Stimulated activated CD4-positive, alpha-beta T cell treated with anti-CD3 and anti-CD28 coated beads, Interleukin-4, amount 100 ng/mL, for 48 hours (primary cell): Measurements from ENCODE around the gene SRSF7.
"Not testable (repeated sequence)": the region's sequence is repeated elsewhere in the genome, so short reads cannot be mapped to it uniquely, and the experiment has no call there.

Experiments
- DNase-seq, 2 donors: peaks; one replicate each; pipeline ENCODE4 v3.0.0-alpha.2; 2020; ENCODE audit warnings: low read depth in 2 of 2

The SRSF7 gene

DNA sequence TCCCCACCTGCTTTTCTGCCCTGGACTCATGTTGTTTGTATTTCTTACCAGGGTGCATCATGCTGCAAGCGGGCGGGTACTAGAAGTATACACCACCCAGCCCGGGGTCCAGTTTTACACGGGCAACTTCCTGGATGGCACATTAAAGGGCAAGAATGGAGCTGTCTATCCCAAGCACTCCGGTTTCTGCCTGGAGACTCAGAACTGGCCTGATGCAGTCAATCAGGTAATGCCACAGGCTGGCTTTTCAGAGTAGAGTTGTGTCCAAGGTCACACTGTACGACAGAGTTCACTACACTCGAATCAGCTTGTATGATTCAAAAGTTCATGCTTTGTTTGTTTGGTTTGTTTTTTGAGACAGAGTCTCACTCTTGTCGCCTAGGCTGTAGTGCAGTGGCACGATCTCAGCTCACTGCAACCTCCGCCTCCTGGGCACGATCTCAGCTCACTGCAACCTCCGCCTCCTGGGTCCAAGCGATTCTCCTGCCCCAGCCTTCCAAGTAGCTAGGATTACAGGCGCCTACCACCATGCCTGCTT is 19.4 kb downstream of the SRSF7 start:
- no peak for DNase-seq

DNA sequence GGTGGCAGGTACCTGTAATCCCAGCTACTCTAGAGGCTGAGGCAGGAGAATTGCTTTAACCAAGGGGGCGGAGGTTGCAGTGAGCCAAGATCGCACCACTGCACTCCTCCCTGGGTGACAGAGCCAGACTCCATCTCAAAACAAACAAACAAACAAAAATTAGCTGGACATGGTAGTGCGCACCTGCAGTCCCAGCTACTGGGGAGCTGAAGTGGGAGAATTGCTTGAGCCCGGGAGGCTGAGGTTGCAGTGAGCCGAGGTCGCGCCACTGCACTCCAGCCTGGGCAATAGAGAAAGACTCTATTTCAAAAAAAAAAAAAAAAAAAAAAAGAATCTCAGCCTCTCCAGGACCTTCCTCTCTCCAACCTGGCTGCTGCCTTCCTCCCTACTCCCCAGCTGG is 20.1 kb downstream of the SRSF7 start:
- no peak for DNase-seq

DNA sequence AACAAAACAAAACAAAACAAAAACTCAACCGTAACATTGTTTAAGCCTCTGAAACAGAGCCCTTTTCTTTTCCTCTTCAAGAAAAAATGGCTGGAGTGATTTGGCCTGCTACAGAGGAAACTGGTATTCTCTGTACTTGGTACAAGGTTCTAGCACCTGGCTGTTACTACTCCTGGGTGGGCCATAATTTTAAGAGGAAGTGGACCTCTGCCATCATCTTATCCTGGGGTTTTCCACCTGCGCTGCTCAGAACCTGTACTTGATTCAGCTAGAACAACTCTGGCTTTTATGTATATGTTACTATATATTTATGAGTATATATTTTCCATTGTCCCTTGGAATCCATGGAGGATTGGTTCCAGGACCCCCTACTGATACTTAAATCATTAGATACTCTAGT is 22.5 kb downstream of the SRSF7 start:
- DNase-seq: no peak

DNA sequence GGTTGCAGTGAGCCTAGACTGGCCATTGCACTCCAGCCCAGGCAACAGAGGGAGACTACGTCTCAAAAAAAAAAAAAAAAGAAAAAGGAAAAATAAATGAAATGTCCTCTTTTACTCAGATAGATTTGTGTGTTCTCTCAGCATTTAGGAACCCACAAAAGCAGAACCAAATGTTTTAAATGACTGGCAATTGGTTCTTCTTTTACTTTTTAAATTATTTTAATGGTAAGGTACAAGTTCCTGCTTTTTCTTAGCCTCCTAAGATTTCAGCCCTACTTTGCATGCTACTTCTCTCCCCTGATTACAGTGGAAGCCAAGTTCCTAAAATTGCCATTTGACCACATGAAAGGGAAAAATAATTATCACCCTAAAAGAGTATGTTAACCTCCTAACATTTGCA is 23.5 kb downstream of the SRSF7 start:
- no peak for DNase-seq

DNA sequence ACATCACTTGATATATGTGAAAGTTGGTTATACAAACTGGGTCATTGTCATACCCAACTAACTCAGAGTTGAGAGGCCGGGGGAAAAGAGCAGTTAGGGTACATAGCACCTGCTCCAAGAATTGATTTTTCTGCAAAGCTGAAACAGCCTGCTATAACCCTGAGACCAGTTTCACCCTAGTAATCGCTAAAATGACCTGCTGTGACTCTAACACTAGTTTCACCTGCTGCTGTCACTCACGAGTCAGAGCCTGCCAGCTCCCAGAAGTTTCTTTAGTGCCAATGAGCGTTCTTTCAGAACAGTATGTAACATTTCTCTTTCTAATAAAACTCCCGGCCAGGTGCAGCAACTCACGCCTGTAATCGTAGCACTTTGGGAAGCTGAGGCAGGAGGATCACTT is 28.0 kb downstream of the SRSF7 start:
- DNase-seq: no peak

DNA sequence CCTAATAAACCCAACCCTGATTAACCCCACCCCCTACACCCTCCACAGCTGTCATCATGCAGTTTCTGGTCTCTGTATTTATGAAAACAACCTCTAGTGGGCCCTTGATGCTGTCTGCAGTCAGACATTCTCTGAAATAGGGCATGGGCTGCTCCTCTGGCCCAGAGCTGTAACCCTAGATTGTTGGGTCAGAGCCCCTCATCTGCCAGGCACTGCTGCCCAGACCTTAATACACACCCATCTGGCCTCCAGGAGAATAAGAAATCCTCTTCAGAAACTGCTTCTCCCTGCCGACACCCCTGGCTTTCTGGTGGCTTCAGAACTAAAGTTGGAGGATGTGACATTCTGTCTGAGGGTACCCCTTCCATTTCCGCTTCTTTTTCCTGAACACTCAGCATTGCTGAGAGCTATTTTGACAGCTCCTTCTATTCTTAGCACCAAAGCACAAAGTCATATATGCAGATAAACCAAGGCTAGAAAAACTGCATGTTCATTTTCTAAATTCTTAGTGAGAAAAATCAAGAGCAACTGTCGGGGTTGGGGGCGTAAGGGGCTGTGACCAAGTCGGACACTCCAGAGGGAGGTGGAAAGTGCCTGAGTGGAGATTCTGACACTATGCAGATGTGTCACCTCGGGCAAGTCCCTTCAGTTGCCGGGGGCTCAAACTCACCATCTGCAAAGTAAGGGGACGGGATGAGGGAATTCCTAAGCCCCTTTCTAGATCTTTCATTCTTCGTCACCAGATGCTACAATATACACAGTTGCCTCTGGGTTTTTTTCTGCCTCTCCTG is 28.7 kb downstream of the SRSF7 start:
- peak; percentile 32 to 61 for DNase-seq

DNA sequence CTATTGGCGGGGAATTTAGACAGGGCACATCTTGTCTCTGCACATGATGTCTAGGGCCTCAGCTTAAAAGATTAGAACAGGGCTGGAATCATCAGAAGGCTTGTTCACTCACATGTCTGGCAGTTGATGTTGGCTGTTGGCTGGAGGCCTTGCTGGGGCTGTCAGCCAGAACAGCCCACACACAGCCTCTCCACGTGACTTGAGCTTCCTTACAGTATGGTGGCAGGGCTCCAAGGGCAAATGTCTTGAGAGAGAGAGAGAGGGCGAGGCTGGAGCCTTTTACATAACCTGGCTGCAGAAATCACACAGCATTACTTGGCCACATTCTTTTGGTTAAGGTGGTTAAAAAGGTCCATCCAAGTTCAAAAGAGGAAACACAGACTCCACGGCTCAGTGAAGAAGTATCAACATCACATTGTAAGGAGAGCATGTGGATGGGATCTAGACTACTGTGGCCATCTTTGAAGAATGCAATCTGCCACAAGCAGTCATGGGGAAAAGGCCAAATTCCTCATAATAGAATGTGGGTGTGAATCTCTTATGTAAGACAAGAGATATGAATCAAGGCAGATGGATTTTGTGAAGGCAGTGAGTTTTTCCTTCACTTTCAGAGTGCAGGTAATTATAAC is 30.4 kb downstream of the SRSF7 start:
- no peak for DNase-seq

DNA sequence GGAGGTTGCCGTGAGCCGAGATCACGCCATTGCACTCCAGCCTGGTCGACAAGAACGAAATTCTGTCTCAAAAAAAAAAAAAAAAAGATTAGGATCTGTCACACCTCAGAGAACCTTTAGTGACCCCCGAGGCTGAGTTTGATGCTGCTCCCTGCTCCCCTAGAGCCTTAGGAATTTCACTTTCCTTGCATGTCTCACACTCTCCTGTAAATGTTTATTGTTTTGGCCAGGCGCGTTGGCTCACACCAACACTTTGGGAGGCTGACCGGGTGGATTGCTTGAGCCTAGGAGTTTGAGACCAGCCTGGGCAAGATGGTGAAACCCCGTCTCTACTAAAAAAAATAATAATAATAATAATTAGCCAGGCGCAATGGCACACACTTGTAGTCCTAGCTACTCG is 31.5 kb downstream of the SRSF7 start:
- no peak for DNase-seq

DNA sequence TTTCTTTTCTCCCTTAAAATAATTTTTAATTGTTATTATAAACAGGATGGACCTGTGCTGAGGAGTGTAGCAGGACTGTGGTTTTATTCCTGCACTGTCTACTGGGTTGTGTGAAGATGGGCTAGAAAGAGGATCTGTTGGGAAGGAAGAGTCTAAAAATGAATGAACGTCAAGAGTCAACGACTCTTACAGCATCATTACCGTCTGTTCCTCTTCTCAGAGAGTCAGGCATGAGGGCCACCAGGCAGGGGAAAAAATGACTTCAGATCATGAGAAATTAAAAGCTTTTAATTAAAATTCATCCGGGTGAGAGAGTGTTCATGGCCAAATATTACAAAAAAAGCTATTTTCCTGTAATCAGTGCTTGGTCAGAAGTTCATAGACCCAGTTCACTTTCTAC is 32.6 kb downstream of the SRSF7 start:
- no peak for DNase-seq

DNA sequence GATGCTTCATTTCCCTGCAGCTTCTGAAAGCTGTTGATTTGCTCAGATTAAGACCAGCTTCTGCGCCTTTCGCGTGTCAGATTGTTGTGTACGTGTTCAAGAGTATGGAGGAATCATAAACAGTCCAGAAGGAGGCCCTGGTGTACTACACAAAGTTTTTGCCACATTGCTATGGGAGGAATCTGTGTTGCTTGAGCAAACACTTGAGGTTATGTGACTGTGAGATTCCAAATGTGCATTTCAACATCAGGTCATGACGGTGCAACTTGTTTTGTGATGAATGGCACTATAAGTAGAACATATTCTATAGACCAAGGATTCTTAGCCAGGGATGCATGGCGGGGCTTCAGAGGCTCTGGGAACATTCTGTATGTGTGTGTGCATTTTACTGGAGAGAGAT is 35.0 kb downstream of the SRSF7 start:
- no peak for DNase-seq

DNA sequence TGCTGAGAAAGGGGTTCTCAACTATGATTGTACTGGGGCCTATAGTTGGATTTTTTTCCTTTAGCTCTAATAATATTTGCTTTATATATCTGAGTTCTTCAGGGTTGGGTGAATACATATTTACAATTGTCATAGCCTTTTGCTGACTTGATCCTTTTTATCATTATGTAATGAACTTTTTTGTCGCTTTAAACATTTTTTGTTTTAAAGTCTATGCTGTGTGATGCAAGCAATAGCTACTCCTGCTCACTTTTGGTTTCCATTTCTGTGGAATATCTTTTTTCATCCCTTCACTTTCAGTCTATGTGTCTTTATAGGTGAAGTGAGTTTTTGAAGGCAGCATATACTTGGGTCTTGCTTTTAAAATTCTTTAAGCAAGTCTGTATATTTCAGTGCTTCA is 36.2 kb downstream of the SRSF7 start:
- DNase-seq: not testable (repeated sequence)

DNA sequence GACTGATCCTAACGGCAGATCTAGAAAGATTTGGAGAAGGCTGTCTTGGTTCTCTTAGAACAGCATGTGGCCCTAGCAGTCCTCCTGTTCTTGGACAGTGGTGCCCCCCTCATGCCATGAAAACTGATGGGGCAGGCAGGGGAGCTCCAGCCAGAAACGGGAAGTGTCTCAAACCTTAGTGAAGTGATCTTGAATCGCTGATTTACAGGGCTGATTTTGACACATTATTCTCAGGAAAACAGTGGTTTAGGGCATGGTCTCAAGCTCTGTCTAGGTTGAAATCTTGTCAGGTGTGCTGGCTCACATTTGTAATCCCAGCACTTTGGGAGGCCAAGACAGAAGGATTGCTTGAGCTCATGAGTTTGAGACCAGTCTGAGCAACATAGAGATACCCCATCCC is 37.8 kb downstream of the SRSF7 start:
- no peak for DNase-seq

DNA sequence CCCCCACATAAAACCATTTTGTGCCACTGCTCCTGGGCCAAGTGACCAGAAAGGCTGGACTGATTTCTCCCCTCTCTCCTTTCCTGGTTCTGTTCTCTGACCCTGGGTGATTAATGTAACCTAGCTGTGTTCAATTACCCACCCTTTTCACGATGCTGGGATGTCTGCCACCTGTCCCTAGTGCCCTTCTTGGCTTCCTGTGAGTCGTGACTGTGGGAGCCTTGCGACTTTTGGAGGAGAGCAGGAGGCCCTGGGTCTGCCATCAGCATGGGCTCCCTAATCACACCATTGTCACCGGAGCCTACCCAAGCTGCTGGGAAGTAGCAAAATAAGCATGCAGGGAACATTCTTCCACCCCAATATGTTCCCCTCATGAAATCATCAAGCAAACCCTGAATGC is 38.3 kb downstream of the SRSF7 start:
- no peak for DNase-seq

DNA sequence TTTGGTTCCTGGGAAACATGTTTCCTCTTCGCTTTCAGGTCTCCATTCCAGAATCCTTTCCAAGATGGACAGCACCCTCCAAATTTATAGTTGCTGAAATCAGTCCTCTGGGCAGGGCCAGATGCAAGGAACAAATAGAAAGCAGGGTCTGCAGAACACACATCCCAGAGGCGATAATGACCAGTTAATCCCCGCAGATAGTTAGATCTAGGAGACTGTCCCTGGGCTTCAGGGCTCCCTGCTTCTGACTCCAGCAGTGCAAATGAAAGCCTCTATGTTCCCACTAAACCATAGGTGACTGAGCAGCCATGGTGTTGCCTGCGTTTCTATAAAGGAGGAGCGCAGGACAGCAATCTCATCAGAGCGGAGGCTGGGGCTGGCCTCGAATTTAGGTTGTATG is 38.7 kb downstream of the SRSF7 start:
- DNase-seq: no peak

DNA sequence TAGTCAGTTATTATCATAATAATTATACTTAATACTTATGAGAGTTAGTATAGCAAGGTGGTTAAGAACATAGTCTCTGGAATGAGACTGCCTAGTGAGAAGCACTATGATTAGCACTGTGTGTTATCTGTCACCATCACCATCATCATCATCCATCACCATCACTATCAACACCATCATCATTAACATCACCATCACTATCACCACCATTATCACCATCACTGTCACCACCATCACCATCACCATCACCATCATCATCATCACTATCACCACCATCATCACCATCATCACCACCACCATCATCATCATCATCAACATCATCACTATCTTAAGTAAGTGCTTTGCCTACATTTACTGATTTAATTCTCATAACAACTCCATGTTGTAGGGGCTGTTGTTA is 39.6 kb downstream of the SRSF7 start:
- DNase-seq: no peak

DNA sequence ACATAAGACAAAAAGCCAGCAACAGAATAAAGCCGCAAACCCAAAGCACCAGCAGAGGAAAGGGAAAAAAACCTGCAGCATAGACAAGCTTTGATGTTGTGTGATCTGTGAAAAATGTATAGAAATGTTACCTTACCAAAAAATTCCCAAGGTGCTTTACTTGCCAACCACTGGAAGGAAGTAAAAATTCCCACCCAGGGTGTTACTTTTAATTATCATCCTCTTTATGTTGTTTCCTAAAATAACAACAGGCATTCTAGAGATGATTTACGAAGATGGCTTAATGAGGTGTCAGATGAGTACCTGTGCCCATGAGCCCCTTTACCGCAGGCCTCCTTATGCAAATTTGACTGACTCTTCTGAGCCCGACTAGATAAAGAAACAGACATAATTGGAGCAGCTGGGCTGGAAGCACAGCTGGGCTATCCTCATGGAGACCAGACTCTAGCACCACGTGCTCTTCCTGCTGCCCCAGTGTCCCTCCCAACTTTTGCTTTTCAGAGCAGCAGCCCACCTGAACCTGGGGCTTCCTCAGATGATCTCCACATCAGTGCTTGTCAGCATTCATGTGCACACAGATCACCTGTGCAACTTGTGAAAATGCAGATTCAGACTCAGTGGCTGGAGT is 41.5 kb downstream of the SRSF7 start:
- DNase-seq: no peak

DNA sequence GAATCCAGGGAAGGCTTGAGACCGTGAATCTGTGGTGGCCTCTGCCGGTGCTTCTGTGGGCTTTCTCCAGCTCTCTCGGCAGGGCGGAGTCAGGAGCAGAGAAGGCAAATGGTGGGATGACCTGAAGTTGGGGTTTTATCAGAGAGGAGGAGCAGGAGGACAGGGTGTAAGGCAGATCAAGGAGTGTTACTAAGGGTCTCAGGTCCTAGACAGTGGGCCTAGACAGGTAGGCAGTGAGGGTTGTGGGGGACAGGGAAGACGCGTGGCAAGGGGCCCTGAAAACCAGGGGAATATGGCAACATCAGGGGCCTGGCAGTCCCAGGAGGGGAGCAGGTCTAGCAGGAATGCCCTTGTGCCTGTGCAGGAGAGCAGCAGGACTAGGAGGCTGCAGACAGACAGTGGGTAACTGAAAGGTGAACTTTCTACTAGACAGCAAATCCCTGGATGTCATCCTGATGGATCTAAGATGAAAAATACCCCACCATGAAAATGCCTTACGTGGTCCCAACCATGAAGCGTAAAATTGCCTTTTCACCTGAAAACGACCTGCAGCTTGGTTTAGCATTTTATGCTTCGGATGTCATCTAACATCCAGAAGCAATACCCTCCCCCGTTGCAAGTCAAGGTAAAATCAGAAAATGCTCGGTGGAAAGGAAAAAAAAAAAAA is 42.1 kb downstream of the SRSF7 start:
- no peak for DNase-seq

DNA sequence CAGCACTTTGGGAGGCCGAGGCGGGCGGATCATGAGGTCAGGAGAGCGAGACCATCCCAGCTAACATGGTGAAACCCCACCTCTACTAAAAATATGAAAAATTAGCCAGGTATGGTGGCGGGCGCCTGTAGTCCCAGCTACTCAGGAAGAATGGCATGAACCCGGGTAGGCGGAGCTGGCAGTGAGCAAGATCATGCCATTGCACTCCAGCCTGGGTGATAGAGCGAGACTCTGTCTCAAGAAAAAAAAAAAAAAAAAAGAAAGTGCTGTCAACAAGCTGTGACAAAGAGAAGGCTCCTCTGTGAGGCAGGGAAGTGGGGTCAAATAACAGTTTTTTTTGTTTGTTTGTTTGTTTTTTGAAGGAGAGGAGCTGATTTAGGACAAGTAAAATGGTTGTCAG is 42.7 kb downstream of the SRSF7 start:
- not testable (repeated sequence) for DNase-seq

DNA sequence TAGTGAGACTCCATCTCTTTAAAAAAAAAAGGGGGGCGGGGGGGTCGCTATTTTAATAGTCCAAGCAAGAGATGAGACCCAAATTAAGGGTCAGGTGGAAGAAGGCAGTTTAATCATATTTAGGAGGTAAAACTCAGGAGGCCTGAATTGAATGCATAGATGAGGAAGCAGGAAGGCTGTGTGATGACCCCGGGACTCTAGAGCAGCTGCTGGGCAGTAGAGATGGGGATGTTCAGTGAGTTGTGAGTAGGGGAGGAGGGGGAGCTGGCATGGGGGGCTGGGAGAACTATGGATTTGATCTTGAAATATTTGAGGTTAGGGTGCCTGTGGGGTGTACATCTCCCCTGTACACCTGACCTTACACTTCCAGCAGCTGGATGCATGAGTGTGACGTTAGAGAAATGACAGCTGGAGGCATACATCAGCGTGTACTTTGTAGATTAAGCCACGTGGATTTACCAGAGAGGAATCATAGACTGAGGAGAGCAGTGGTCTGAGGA is 44.3 kb downstream of the SRSF7 start:
- no peak for DNase-seq

DNA sequence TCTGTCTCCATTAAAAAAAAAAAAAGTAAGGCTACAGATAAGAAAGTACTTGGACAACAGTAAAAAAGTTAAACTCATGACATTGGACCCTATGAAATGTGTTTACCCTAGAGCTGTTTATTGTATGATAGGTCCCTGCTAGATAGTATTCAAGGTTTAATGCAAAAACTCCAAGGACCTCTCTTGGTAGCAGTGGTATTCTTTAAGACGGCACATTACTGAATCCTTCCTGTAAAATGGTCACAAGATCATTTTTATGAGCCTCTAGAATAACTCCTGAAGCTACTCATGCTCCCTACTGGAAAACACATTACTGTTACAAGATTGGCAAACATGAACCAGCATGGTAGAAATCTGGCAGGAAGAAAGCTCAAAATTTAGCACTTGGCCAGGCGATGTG is 46.5 kb downstream of the SRSF7 start:
- DNase-seq: no peak

DNA sequence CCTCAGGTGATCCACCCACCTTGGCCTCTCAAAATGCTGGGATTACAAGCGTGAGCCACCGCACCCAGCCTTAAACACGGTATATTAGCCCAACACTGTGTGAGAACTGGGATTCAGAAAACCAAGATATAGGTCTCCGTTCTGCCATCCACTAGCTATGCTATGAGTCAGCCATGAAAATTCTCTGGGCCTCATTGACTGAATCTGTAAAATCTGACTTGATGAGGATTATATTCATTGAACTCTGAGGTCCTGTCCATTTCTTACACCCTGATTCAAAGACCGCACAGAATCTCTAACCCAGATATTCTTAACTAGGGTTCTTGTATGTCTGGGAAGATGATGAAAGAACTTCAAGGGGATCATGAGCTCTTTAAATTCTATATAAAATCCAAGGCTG is 47.8 kb downstream of the SRSF7 start:
- DNase-seq: not testable (repeated sequence)

DNA sequence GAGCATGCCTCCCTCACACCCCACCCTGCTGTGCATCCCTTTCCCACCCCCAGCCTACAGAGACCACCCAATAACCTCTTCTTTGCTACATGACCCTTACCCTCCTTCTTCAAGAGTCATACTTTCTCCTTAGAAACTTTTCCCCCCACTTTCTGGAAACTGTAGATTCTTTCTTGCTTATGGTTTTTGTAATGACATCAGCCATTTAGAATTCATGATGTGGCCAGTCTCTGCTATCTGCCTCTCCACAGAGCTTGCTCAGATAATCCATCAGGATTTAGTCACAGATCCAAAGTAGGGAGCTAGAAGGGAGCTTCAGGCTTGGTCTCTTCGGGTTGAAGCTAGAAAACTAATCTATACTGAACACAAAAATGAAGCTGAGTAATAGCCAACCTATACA is 48.7 kb downstream of the SRSF7 start:
- DNase-seq: no peak
